22Rv1 (cell line): ENCODE results near the gene UGT1A5.
"Not testable (repeated sequence)": the region's sequence is repeated elsewhere in the genome, so short reads cannot be mapped to it uniquely, and the experiment has no call there.

Experiments
- H3K27ac ChIP-seq: fragments of 450-650 bp; 2 replicates; pipeline ENCODE4 v1.5.1; 2017
- ZFX ChIP-seq: fragments of 450-650 bp; IDR thresholded peaks from 2 replicates; pipeline ENCODE4 v1.6.1; 2017; ENCODE audit warnings: antibody characterized with exemption, borderline replicate concordance
- TF ChIP-seq, protein P1 (sequence below): fragments of 450-650 bp; IDR thresholded peaks from 2 replicates; pipeline ENCODE4 v1.5.1; 2017; ENCODE audit warnings: mild to moderate bottlenecking

The UGT1A5 gene

DNA sequence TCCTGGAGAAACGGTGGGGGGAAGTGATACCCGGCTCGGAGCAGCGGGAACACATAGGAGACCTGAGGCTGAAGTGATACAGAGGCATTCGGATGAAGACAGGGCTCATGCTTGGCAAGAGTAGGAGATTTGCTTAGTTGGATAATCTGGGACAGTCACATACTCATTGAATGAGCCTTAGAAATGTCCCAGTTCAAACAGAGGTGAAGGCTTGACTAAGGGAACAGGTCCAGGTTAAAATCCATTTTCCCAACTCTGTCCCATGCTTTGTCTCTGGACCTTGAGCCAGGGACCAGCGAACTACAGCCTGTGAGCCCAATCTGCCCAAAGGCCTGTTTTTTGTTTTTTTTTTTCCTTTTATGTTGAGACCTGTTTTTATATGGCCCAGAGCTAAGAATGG is 18.7 kb upstream of the UGT1A5 start:
- H3K27ac ChIP-seq = no peak overlapping the region
- no peak for TF ChIP-seq ZFX
- TF ChIP-seq, protein P1, sequence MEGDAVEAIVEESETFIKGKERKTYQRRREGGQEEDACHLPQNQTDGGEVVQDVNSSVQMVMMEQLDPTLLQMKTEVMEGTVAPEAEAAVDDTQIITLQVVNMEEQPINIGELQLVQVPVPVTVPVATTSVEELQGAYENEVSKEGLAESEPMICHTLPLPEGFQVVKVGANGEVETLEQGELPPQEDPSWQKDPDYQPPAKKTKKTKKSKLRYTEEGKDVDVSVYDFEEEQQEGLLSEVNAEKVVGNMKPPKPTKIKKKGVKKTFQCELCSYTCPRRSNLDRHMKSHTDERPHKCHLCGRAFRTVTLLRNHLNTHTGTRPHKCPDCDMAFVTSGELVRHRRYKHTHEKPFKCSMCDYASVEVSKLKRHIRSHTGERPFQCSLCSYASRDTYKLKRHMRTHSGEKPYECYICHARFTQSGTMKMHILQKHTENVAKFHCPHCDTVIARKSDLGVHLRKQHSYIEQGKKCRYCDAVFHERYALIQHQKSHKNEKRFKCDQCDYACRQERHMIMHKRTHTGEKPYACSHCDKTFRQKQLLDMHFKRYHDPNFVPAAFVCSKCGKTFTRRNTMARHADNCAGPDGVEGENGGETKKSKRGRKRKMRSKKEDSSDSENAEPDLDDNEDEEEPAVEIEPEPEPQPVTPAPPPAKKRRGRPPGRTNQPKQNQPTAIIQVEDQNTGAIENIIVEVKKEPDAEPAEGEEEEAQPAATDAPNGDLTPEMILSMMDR = no peak

DNA sequence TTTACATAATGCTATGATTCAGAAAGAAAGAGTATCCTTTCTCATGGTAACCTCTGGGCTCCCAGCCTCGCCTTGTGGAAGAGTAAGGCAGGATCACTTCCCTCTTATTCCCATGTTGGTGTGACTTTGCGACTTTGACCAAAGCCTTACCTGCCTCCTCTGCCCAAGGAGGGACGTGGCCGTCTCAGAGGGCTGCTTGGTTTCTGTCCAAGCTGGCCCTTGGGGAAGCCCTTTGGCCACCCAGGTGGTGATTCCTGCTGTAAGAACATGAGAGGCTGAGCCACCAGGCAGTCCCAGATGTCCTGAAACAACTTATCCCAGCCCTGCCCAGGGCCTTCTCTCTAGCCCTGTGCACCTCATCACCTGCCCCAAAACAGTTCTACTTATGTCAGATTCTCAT is 14.0 kb upstream of the UGT1A5 start:
- TF ChIP-seq, protein P1 = no peak
- TF ChIP-seq ZFX = no peak
- H3K27ac ChIP-seq = no peak overlapping the region

DNA sequence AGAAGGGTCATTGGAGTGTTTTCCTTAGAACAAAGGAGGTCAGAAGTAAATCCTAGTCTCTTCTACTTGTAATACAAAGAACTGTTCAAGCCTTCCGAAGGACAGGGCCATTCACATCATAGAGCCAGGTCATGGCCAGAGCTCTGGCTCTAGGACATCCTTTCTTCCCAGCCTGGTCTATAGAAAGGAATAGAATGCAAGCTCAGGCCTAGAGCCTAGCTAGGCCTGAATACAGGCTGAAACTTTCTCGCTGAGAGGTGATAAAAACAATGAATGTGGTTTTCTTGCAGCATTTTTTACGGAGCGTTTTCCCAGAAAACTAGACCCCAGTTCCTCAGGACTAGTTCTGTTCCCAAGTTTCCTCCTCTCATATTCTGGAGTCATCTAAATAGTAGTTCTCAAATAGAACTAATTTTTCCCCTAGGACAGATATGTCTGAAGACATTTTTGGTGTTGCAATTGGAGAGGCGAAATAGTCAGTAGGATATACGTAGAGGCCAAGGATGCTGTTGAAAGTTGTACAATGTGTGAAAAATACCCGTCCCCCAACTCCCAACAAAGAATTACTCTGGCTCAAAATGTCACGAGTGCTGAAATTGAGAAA is 13.2 kb upstream of the UGT1A5 start:
- peak overlapping the region; percentile 21; the same call in 1 of the 2 replicates for H3K27ac ChIP-seq
- TF ChIP-seq ZFX = no peak
- TF ChIP-seq, protein P1 = no peak

DNA sequence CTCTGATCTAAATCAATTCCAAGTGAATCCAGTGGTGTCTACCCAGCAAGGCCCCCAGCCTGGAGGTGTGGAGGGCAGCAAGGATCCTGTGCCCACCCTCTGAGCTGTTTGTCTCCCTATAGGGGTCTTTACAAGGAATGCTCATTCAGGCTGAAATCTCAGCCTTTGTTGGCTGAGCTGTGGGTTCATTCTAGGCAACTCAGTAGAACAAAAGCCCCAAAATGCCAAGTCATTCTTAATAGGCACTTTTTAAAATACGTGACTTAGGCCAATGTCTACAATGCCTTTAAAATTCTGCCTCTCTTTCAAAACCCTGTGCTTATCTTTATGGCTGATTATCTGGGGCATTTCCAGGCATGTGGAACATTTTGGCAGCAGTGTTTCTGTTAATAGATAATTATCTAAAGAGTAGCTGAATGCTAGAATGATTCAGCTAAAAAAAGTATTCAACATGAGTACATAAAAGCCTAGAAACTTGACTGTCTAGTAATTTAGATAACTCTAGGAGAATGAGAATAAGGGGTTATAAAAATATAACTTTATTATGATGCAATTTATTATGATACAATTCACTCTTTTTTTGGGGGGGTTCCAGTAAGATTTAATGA is 12.6 kb upstream of the UGT1A5 start:
- TF ChIP-seq, protein P1 = no peak
- TF ChIP-seq ZFX = no peak
- H3K27ac ChIP-seq = peak overlapping the region; percentile 21; the same call in 1 of the 2 replicates

DNA sequence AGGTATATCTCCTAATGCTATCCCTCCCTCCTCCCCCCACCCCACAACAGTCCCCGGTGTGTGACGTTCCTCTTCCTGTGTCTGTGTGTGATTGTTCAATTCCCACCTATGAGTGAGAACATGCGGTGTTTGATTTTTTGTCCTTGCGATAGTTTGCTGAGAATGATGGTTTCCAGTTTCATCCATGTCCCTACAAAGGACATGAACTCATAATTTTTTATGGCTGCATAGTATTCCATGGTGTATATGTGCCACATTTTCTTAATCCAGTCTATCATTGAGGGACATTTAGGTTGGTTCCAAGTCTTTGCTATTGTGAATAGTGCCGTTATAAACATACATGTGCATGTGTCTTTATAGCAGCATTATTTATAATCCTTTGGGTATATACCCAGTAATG is 11.9 kb upstream of the UGT1A5 start:
- H3K27ac ChIP-seq = not testable (repeated sequence)

DNA sequence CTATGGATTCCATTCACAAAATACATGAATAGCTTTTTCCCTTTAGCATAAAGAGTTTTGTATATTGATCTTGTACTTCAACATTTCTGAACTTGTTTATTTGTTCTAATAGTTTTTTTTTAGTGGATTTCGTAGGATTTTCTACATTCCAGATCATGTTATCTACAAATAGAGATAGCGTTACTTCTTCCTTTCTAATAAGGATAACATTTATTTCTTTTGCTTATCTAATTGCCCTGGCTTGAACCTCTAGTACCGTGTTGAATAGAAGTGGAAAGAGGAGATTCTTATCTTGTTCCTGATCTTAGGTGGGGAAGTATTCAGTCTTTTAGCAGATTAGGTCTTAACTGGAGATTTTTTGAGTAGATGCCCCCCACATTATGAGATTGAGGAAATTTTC is 10.5 kb upstream of the UGT1A5 start:
- H3K27ac ChIP-seq = no peak overlapping the region
- no peak for TF ChIP-seq ZFX
- TF ChIP-seq, protein P1 = no peak

DNA sequence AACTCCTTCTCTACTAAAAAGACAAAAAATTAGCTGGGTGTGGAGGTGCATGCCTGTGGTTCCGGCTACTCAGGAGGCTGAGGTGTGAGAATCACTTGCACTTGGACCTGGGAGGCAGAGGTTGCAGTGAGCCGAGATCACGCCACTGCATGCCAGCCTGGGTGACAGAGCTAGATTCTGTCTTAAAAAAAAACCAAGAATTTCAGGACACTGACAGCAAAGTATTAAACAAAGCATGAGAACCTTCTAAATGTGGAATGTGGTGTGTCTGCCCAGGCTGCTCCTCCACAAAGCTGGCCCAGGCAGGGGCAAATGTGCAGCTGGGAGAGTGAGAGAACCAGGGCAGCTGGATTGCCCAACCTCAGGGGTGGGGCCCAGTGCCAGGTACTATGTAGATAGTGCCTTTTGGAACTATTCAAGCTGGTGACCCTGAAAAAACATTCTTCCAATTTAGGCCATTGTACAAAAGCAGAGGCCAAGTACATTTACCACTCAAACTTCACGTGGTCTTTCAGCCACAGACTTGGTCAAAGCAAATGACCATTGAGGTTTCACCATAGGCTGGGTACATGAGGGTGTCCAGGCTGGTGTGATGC is 6.7 kb upstream of the UGT1A5 start:
- H3K27ac ChIP-seq = no peak overlapping the region

More for the DNA sequence above, 6.7 kb upstream of the UGT1A5 start:
- TF ChIP-seq, protein P1 = no peak
- no peak for TF ChIP-seq ZFX
